GM12865 (cell line): ENCODE results near the gene TRABD2B.

ENCODE experiments used
- DNase-seq: peaks from one replicate; pipeline ENCODE4 v3.0.0; 2010; ENCODE audit warnings: low read depth
- H3K4me3 ChIP-seq: 2 replicates; pipeline ENCODE4 v1.5.1; 2011; ENCODE audit warnings: mild to moderate bottlenecking, low read depth, low read length, control low read depth
- TF ChIP-seq, protein P1 (sequence below): IDR thresholded peaks from 2 replicates; pipeline ENCODE4 v1.5.1; 2011; ENCODE audit warnings: low read length, control low read depth, low read depth, inconsistent platforms; ENCODE audit not compliant: insufficient read depth; ENCODE audit errors: missing control alignments

The TRABD2B gene

DNA sequence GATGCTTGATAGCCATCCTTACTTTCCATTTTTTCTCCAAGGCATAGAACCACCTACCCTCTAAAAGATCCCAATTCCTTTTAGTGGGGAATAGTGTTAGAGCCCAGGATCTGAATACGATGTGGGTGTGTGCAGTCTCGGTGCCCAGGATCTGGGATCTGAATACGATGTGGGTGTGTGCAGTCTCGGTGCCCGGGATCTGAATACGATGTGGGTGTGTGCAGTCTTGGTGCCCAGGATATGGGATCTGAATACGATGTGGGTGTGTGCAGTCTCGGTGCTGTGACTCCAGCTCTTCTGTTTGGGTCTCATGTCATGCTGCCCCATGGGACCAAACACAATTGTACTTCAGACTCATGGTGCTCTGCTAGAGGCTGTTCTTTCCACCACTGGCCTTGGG, 265.5 kb downstream of the TRABD2B start:
- no peak overlapping the region for H3K4me3 ChIP-seq
- TF ChIP-seq, protein P1, sequence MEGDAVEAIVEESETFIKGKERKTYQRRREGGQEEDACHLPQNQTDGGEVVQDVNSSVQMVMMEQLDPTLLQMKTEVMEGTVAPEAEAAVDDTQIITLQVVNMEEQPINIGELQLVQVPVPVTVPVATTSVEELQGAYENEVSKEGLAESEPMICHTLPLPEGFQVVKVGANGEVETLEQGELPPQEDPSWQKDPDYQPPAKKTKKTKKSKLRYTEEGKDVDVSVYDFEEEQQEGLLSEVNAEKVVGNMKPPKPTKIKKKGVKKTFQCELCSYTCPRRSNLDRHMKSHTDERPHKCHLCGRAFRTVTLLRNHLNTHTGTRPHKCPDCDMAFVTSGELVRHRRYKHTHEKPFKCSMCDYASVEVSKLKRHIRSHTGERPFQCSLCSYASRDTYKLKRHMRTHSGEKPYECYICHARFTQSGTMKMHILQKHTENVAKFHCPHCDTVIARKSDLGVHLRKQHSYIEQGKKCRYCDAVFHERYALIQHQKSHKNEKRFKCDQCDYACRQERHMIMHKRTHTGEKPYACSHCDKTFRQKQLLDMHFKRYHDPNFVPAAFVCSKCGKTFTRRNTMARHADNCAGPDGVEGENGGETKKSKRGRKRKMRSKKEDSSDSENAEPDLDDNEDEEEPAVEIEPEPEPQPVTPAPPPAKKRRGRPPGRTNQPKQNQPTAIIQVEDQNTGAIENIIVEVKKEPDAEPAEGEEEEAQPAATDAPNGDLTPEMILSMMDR, result no peak
- no peak for DNase-seq

DNA sequence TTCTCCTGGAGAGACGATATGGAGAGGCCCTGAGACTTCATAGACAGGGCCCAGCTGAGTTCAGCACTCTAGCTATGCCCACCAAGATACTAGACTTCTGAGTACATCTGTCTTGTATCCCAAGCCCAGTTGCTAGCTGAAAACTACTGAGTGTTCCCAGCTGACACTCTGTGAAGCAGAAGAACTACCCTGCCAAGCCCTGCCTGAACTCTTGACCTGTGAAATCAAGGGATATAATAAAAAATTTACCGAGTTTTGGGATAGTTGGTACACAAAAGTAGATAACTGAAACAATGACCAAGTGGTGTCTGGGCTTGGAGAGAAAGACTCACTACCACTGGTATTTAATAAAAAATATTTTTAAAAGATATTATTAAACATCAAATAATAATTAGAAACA, 267.5 kb downstream of the TRABD2B start:
- H3K4me3 ChIP-seq, result no peak overlapping the region
- no peak for DNase-seq
- TF ChIP-seq, protein P1, result no peak

DNA sequence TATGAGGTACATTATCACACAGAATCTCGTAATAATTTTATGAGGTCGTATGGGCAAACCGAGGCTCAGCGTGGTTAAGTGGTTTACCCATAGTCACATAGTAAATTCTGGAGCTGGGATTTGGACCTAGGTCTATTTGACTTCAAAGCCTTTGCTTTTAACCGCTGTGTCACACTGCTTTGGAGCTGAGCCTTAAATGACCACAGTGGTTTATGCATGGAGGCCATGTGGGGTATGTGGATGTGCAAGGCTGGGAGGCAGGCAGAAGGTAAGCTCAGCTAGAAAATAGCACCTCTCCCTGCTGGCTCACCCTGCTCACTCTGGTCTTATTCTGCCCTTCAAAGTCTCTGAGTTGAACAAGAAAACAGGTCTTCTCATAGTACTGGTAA, 269.5 kb downstream of the TRABD2B start:
- DNase-seq, result no peak
- H3K4me3 ChIP-seq, result no peak overlapping the region
- TF ChIP-seq, protein P1, result no peak

DNA sequence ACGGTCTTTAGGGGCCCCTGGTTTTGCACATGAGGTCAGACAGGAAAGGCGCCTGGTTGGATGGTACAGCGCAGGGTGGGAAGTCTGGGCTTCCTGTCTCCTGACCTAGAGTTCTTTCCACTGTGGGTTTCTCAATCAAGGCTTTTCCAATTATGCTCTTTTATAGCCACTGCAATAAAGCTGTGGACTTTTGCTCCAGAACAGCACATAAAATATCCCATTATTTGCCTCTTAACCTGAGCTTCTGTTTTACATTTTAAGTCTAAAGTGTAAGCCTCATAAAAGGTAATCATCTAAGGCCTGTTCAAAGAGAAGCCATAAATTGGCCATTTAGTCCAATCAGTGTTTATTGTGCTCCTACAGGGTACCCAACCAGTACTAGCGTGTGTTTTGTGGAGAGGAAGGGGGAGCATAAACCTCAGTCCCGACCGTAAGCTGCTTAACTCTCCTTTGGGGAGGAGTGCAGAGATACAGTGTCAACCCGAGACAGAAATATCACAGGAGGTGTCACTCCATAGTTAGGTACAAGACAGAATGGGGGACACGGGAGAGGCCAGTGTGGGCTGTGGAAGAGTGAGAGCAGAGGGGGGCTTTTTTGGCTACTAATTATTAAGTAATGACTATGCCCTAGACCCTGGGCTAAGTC, 270.0 kb downstream of the TRABD2B start:
- TF ChIP-seq, protein P1, result no peak
- no peak overlapping the region for H3K4me3 ChIP-seq
- DNase-seq, result no peak

DNA sequence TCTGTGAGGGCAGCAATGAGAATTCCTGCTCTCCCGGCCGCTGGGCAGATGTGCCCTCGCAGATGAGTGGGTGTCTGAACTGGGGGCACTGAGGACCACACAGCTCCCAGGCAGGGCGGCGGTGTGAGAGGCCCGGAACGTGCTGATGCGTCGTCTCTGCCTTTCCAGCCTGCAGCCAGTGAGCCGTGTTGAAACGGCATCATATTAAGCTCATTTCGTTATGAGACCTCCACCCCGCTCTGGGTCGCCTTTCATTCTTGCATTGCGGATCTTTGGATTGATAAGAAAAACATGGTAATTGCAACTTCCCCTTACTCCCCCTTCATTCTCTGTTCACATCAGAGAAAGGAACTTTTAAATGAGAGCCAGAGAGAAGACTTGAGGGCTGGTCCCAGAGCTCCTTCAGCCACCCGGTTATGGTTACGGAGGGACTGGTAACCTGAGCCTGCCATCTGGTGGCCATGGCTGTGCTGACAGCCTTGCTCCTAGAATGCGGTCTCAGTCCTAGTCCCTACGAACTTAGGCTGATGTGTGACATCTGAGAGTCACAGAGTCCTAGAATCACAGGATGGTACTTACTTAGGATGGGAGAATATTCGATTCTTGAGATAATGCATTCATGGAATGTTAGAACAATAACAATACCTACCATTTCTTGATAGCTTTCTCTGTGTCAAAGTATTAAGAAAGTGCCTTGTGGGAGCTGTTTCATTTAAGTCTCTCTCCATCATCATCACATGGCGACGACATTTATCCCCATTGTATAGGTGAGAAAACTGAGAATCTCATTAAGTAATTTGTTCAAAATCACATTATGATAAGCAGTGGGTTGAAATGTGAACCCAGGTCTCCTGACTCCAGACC, 271.0 kb downstream of the TRABD2B start:
- peak; percentile 68 for DNase-seq
- TF ChIP-seq, protein P1, result peak; percentile 91
- H3K4me3 ChIP-seq, result no peak overlapping the region

DNA sequence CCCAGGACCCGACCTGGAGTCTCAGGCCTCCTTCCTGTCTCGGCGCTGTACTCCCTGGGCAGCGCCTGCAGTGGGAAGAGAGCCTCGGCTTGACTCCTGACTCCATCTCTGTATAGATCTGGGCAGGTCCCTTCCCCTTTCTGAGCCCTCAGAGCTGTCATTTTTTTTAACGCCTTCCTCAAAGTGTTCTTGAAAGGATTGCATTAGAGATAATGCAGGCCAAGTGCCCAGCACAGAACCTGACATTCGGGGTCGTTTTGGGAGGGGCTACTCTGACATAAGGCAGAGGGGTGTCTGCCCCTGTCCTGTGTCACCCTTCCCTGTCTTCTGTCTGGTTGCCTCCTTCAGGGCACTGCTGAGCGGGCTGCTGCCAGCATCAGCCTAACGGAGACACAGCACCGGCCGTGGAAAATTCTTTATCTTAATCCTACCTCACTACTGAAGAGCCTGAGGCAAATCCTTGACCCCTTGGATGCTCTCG, 271.6 kb downstream of the TRABD2B start:
- no peak for DNase-seq

More for the DNA sequence above, 271.6 kb downstream of the TRABD2B start:
- H3K4me3 ChIP-seq, result no peak overlapping the region
- TF ChIP-seq, protein P1, result no peak
